ENCODE measurements around the gene FTSJ1. TPM values are rescaled to one million over a fixed set of nuclear protein-coding genes. Genes with fewer than 3 reads are reported as not detected.
"Not testable (repeated sequence)": the region's sequence is repeated elsewhere in the genome, so short reads cannot be mapped to it uniquely, and the experiment has no call there.

Gene FTSJ1
- total and polyA plus RNA-seq, 2 of the 8 experiments (the other 6 are each of a cell fraction or from before 2014, with no cell fraction given), result 62.4 to 80.4 TPM

GRCh38 chrX:48475774-48476577, at the start of gene FTSJ1 (continued):
- TF ChIP-seq PHF8 (conservative IDR thresholded peaks at IDR 0.05; ENCODE audit: low read depth, low read length), result peak; percentile 40; the same call in 1 of the 2 replicates

- FAIRE-seq; H3K4me2 ChIP-seq (ENCODE audit: insufficient read depth in 1 of 2, low read depth in 2 of 2, low read length in 2 of 2); DNase-seq (ENCODE audit: low read depth in 1 of 2, low spot score in 2 of 2); H3K27me3 ChIP-seq (replicated peaks in 1 of 4; ENCODE audit: control insufficient read depth in 3 of 4, extremely low read depth in 1 of 4, insufficient read depth in 3 of 4, low read length in 3 of 4); H4K91ac ChIP-seq (replicated peaks; ENCODE audit: insufficient read length, low read length); CTCF ChIA-PET (ENCODE audit: partially characterized antibody); H3K79me1 ChIP-seq (ENCODE audit: low read depth, low read length); H3K9ac ChIP-seq (replicated peaks in 1 of 4; ENCODE audit: extremely low read depth in 1 of 4, low read depth in 3 of 4, low read length in 3 of 4); H3K4me1 ChIP-seq (replicated peaks in 1 of 4; ENCODE audit: control insufficient read depth in 3 of 4, insufficient read depth in 4 of 4, low read length in 3 of 4); H3K23me2 ChIP-seq (ENCODE audit: low read depth, low read length); POLR2A ChIA-PET (ENCODE audit: partially characterized antibody); H3K79me2 ChIP-seq (ENCODE audit: control insufficient read depth in 1 of 2, insufficient read depth in 2 of 2, low read length in 2 of 2); H3K4me3 ChIP-seq (ENCODE audit: extremely low read depth in 1 of 4, insufficient read depth in 2 of 4, low read depth in 3 of 4, low read length in 4 of 4); H2AFZ ChIP-seq (ENCODE audit: low read length); H3K14ac ChIP-seq (ENCODE audit: insufficient read length); H2BK20ac ChIP-seq (ENCODE audit: low read length); H2AK5ac ChIP-seq (ENCODE audit: low read depth, low read length); H4K8ac ChIP-seq (ENCODE audit: extremely low read depth, insufficient read depth, low read length); H3K9me3 ChIP-seq (ENCODE audit: insufficient read depth in 2 of 2, low read depth in 1 of 2, low read length in 1 of 2); H3K4ac ChIP-seq (replicated peaks; ENCODE audit: insufficient read length, low read depth, low read length); H2BK5ac ChIP-seq (ENCODE audit: low read depth, low read length); H4K20me1 ChIP-seq (replicated peaks in 1 of 2; ENCODE audit: control insufficient read depth in 1 of 2, insufficient read depth in 2 of 2, low read length in 2 of 2); H3K36me3 ChIP-seq (ENCODE audit: control insufficient read depth in 2 of 4, insufficient read depth in 4 of 4, low read length in 3 of 4); H2BK15ac ChIP-seq (ENCODE audit: low read length); H3K27ac ChIP-seq (ENCODE audit: low read depth, low read length); H3K23ac ChIP-seq (ENCODE audit: insufficient read length); H2BK12ac ChIP-seq (ENCODE audit: low read depth, low read length); H3K56ac ChIP-seq (replicated peaks; ENCODE audit: insufficient read length, low read depth, low read length); H2BK120ac ChIP-seq (replicated peaks; ENCODE audit: low read depth, low read length); H4K5ac ChIP-seq (ENCODE audit: insufficient read length, low read depth, low read length); H3K18ac ChIP-seq (ENCODE audit: extremely low read depth, low read length): not testable (repeated sequence)
- WGBS, 2 experiments (ENCODE audit: extremely low coverage in 1 of 2, insufficient coverage in 1 of 2, insufficient read length in 1 of 2, insufficient replicate concordance in 2 of 2, low coverage in 1 of 2, low lambda C conversion rate in 2 of 2, missing lambda C conversion rate in 1 of 2), result no CpG with 5 or more reads among the region's 12 CpGs
Observed at GRCh38 chrX:48427027-48427716, 48.8 kb upstream of the FTSJ1 start.

Data from H1 (cell line).